ENCODE data around the gene TIAM1.

The TIAM1 gene

DNA sequence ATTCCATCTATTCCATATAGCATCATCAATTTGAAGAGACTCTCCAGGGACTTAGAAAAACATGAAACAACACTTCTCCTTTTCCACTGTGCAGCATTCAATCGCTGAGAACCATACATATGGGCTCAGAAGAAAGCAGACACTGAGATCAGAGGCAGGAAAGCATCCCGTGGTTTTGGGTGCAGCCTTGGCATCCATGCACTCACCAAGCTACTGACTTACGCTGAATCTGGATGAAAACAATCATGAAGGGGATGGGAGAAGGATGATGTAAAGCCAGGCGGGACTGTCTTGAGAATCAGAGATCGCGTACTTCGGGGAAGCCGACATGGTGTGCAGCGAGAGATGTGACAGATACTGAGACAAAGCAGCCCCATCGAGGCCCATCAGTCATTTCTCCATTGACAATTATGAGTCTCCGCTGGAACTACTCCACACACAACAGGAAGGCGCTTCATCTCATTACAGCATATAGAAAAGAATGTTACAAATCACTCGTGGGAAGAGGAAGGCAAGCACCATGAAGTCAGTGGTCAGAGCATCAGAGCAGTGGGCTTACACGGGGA is 2.3 kb upstream of the TIAM1 start:
- Histone ChIP-seq H2AFZ (ENCODE audit: low read depth, low read length, severe bottlenecking) (no peak overlapping the region), H3K4me3 (ENCODE audit: insufficient read depth, low read length, poor library complexity, severe bottlenecking) (no peak overlapping the region), H3K79me2 (ENCODE audit: insufficient read depth, low read length) (peaks cover 4% of the 10 kb centered on the region; the same call in 1 of the 2 replicates), H3K27me3 (ENCODE audit: low read length) (no peaks in the 10 kb centered on the region), H3F3A (ENCODE audit: insufficient read depth) (no peaks in the 10 kb centered on the region), H3K27ac (ENCODE audit: low read depth, low read length) (no peak overlapping the region), H4K20me1 (ENCODE audit: low read depth, low read length) (no peaks in the 10 kb centered on the region), H3K36me3 (ENCODE audit: low read length) (no peaks in the 10 kb centered on the region), H3K9ac (ENCODE audit: low read length) (no peak overlapping the region), H3K4me2 (ENCODE audit: low read depth, low read length, poor library complexity, severe bottlenecking) (no peak overlapping the region), H3K9me2 (replicated peaks; ENCODE audit: insufficient read depth, low read length) (no peaks in the 10 kb centered on the region), H3K9me3 (ENCODE audit: insufficient read depth, low read length) (no peaks in the 10 kb centered on the region)
- TF ChIP-seq, protein P1, sequence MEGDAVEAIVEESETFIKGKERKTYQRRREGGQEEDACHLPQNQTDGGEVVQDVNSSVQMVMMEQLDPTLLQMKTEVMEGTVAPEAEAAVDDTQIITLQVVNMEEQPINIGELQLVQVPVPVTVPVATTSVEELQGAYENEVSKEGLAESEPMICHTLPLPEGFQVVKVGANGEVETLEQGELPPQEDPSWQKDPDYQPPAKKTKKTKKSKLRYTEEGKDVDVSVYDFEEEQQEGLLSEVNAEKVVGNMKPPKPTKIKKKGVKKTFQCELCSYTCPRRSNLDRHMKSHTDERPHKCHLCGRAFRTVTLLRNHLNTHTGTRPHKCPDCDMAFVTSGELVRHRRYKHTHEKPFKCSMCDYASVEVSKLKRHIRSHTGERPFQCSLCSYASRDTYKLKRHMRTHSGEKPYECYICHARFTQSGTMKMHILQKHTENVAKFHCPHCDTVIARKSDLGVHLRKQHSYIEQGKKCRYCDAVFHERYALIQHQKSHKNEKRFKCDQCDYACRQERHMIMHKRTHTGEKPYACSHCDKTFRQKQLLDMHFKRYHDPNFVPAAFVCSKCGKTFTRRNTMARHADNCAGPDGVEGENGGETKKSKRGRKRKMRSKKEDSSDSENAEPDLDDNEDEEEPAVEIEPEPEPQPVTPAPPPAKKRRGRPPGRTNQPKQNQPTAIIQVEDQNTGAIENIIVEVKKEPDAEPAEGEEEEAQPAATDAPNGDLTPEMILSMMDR (IDR thresholded peaks at IDR 0.05; ENCODE audit: insufficient read depth, low read length, poor library complexity, severe bottlenecking), result no peak
- no peak for TF ChIP-seq EZH2phosphoT487 (conservative IDR thresholded peaks at IDR 0.05; ENCODE audit: low read length)

GRCh38 chr21:31345136-31345535 is 1.1 kb upstream of the TIAM1 start:
- H4K20me1 ChIP-seq (ENCODE audit: low read depth, low read length), result no peaks in the 10 kb centered on the region; the same call in 1 of the 2 replicates
- peaks cover 4% of the 10 kb centered on the region; the same call in 1 of the 2 replicates for H3K79me2 ChIP-seq (ENCODE audit: insufficient read depth, low read length)
- no peaks in the 10 kb centered on the region for H3K9me3 ChIP-seq (ENCODE audit: insufficient read depth, low read length)
- H3K36me3 ChIP-seq (ENCODE audit: low read length), result no peaks in the 10 kb centered on the region
- H2AFZ ChIP-seq (ENCODE audit: low read depth, low read length, severe bottlenecking), result no peak overlapping the region
- no peak overlapping the region for H3K27ac ChIP-seq (ENCODE audit: low read depth, low read length)
- no peak overlapping the region for H3K4me3 ChIP-seq (ENCODE audit: insufficient read depth, low read length, poor library complexity, severe bottlenecking)
- no peak overlapping the region for H3K4me2 ChIP-seq (ENCODE audit: low read depth, low read length, poor library complexity, severe bottlenecking)
- TF ChIP-seq EZH2phosphoT487 (conservative IDR thresholded peaks at IDR 0.05; ENCODE audit: low read length), result no peak
- TF ChIP-seq, protein P1 (IDR thresholded peaks at IDR 0.05; ENCODE audit: insufficient read depth, low read length, poor library complexity, severe bottlenecking), result no peak
- no peaks in the 10 kb centered on the region for H3F3A ChIP-seq (ENCODE audit: insufficient read depth)
- H3K9me2 ChIP-seq (replicated peaks; ENCODE audit: insufficient read depth, low read length), result no peaks in the 10 kb centered on the region
- H3K9ac ChIP-seq (ENCODE audit: low read length), result no peak overlapping the region
- no peaks in the 10 kb centered on the region for H3K27me3 ChIP-seq (ENCODE audit: low read length)

- Histone ChIP-seq H3K36me3 (ENCODE audit: low read length) (no peaks in the 10 kb centered on the region), H3K9ac (ENCODE audit: low read length) (no peak overlapping the region), H4K20me1 (ENCODE audit: low read depth, low read length) (no peaks in the 10 kb centered on the region; the same call in 1 of the 2 replicates), H3K9me3 (ENCODE audit: insufficient read depth, low read length) (no peaks in the 10 kb centered on the region), H3K79me2 (ENCODE audit: insufficient read depth, low read length) (peaks cover 4% of the 10 kb centered on the region; the same call in 1 of the 2 replicates), H3K4me3 (ENCODE audit: insufficient read depth, low read length, poor library complexity, severe bottlenecking) (no peak overlapping the region), H2AFZ (ENCODE audit: low read depth, low read length, severe bottlenecking) (no peak overlapping the region), H3K27ac (ENCODE audit: low read depth, low read length) (no peak overlapping the region), H3K4me2 (ENCODE audit: low read depth, low read length, poor library complexity, severe bottlenecking) (no peak overlapping the region), H3K9me2 (replicated peaks; ENCODE audit: insufficient read depth, low read length) (no peaks in the 10 kb centered on the region), H3F3A (ENCODE audit: insufficient read depth) (no peaks in the 10 kb centered on the region), H3K27me3 (ENCODE audit: low read length) (no peaks in the 10 kb centered on the region)
- TF ChIP-seq, protein P1 (IDR thresholded peaks at IDR 0.05; ENCODE audit: insufficient read depth, low read length, poor library complexity, severe bottlenecking), result no peak
- no peak for TF ChIP-seq EZH2phosphoT487 (conservative IDR thresholded peaks at IDR 0.05; ENCODE audit: low read length)
Measured at GRCh38 chr21:31343030-31343510, 991 bp downstream of the TIAM1 start.

Data from SU-DHL-6 (cell line).